NCI-H1694 (cell line): ENCODE data around the gene CCNA2.

Experiments used
- DNase-seq: peaks from one replicate; lab custom pipeline; 2025; lab: John Stamatoyannopoulos, UW

The CCNA2 gene

GRCh38 chr4:121801715-121802075 lies 22.0 kb downstream of the CCNA2 start:
- no peak for DNase-seq

DNA sequence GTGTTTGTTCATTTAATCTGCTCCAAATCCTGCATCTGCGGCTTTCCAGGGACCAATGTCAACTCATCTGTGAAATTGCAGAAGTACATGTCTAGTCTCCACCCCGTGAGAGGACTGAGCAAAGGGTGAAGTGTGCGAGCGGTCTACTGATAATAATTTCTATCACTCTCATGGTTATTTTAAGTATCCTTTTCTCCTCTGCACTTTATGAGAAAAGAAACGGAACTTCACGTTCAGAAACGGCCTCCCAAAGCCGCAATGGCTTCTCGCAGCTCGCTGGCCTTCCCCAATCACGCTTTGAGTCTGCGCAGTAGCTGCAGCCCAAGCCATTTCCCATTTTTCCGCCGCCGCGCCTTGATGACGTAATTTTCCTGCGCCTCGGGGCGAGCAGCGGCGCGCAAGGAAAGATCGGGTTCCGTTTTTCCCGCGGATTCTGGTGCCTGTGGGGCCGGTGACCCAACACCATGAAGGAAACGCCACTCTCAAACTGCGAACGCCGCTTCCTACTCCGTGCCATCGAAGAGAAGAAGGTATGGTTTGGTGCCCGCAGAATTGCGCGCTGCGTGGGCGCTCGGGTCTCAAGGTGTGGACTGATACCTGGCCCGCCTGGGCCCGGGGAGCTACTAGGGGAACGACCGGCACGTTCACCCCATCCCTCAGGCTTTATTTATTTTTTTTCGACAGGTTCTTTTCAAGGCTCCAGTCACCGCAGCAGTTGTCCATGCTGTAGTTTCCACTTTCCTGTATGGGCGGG lies 22.5 kb downstream of the CCNA2 start, which contains the start of gene EXOSC9:
EXOSC9 (plus strand) TSS at position 363 of the 754 bp plus-strand sequence; CDS start at position 465, 102 bp downstream.
- DNase-seq, result peak; percentile 78

DNA sequence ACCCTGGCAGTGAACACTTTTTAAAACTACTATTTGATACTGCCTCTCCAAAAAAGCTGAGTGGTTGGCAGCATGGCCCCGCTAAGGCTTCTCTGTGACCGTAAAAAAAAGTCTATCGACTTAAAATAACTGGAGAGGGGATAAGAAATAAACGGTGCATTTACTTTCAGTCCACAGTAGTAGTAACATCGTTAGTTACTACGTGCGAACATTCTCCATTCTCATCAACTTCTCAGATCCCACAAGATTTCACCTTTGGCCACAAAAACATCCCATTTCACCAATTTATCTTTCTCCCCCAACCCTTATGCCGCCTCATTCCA lies 23.1 kb downstream of the CCNA2 start:
- DNase-seq, result no peak

GRCh38 chr4:121799867-121800501 lies 23.7 kb downstream of the CCNA2 start:
- no peak for DNase-seq

DNA sequence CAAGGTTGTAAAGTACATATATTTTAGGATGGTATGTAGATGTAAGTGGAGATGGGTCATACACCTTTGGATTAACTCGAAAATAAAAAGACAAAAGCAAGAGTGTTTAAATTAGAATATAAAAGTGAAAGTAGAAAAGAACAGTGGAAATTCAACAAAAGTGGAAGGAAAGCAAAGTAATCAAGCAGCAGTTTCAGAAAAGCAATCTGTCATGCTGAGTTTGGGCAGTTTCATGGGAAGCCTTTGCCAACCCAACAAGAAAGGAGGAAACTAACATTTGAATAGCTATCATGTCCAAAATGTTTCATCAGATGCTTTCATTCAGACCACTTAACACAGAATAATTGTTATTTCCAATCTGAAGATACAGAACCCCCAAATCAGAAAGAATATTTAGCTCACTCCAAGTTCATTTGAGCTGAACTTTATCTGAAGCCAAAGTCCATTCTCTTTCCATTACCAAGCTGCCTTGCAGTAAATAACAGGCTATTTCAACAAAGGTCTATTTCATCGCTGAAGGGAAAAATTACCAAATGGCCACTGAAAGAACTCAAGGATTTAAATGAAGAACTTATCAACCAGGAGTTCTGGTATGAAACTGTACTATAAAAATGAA lies 24.4 kb downstream of the CCNA2 start:
- no peak for DNase-seq

- DNase-seq, result no peak
Measured at GRCh38 chr4:121796283-121796682, 27.4 kb downstream of the CCNA2 start.

GRCh38 chr4:121794505-121795188 lies 29.0 kb downstream of the CCNA2 start:
- DNase-seq, result no peak

DNA sequence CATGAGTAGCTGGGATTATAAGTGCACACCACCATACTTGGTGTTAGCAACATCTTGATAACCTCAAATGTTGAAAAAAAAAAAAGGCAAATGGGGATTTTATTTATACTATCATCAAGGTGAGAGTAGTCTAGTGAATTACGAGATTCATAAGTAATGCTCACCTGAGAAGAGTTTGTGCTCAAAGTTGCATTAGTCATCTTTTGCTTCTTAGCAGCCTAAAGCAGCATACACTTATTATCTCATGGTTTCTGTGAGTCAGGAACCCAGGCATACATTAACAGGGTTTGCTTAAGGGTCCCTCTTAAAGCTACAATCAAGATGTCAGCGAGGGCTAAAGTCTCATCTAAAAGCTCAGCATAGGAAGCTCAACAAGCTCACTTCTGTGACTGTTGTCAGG lies 30.7 kb downstream of the CCNA2 start:
- no peak for DNase-seq

DNA sequence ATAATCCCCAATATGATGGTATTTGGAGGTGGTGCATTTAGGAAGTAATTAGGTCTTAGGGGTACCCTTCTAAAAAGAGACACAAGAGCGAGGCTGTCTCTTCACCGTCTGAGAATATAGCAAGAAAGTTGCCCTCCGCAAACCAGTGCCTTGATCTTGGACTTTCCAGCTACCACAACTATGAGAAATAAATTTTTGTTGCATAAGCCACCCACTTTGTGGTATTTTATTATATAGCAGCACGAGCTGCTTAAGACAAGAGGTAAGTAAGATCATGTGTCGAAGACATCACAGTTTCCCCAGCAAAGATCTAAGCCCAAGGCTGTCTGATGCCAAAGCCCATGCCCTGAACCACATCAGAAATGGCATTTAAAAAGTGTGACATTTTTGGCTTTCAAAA lies 32.2 kb downstream of the CCNA2 start:
- DNase-seq, result no peak

- no peak for DNase-seq
Measured at GRCh38 chr4:121790976-121791375, 32.7 kb downstream of the CCNA2 start.

DNA sequence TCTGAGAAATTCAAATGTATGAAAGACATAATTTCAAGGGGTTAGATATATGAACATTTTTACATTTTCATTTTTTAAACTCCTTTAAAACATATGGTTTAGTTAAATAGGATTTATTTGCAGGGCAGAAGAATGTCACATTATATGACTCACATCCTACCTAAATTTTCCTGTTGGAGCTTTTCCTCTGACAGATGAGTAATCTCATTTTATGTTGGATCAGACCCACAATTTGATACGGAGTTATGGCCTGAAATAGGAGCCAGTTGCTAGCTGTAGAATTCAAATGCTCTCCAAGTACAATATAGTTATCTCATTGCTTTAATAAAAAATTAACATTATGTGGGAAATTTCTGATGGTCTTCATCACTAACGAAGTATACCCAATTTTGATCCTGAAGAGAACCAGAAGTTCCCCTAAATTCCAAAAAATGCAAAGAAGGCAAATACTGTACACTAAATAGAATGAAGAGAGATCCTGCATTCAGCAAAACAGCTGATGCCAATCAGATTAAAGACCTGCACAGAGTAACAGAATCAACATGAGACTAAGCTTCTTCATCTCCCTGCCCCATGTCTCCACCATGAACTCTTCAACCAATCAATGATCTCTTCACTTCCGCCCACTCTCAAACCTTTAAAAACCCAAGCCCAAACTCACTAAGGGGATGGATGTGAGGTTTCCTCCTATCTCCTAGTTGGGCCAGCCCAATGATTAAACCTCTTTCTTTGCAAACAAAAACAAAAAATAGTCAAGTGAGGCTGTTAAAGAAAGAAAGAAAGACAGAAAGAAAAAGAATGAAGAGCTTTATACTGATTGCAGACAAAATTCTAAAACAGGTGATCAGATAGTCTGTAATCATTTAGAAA lies 33.5 kb downstream of the CCNA2 start:
- DNase-seq, result no peak

DNA sequence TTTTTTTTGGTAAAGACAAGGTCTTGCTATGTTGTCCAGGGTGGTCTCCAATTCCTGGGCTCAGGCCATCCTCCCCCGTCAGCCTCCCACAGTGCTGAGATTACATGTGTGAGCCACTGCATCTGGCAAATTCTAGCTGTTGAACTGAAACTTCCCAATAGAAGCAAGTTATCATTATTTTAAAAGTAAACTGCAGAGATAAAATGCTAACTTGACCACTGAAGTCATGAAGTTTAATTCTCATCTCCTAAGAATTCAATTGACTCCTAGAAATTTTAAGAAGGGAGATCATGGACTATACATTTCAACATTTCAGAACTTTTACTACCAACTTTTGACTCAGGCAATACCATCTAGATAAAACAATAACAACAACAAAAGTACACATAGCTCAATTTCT lies 34.2 kb downstream of the CCNA2 start:
- DNase-seq, result no peak

- DNase-seq, result no peak
Measured at GRCh38 chr4:121788896-121789295, 34.8 kb downstream of the CCNA2 start.

DNA sequence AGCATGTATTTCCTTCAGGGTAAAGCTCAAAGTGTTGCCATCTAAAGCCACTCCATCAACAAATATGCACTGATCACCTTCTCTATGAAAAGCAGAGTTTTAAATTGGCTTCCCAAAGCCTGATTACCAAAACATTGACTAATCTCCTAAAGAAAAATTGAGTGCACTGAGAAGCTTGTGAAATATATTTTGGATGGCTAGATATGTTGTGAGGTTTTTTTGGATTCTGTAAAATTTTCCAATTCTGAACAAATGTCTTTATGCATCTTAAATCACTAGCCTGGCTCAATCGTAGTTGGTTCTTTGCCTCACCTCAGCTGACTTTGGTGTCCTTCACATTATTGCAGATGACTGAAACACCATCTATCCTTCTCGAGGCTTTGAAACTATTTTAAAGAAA lies 37.5 kb downstream of the CCNA2 start:
- no peak for DNase-seq

DNA sequence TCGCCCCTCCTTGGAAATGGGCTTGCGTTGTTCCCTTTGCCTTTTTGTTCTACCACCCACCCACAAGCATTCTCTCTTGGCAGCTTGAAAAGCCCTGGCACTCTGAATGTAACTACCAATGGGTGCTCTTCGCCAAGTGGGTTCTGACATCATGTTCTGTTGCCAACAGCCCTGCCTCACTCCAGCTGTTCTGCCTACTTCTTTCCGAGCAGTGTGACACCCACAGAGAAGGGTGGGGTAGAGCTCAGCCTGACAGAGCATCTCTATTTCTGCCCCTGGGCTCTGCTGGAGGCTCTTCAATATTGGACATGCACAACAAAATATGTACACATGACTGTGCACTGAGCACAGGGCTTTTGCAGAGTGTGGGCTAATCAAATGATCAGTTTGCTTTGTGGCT lies 38.2 kb downstream of the CCNA2 start:
- DNase-seq, result no peak

GRCh38 chr4:121784975-121785374 lies 38.7 kb downstream of the CCNA2 start:
- no peak for DNase-seq

GRCh38 chr4:121784401-121784800 lies 39.3 kb downstream of the CCNA2 start:
- DNase-seq, result no peak

DNA sequence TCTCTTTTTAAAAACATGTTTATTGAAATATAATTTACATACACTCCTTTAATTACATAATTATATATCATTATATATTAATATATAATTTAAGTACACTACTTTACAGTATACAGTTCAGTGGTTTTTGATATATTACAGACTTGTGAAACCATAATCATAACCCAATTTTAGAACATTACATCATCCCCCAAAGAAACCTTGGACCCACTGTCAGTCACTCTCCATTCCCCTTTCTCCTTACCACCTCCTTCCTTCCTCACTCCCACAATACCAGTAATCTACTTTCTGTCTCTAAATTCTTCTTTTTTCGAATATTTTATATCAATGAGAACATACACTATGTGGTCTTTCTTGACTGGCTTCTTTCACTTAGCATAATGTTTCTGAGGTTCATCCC lies 40.5 kb downstream of the CCNA2 start:
- DNase-seq, result no peak

GRCh38 chr4:121778991-121779628 lies 44.6 kb downstream of the CCNA2 start:
- no peak for DNase-seq

DNA sequence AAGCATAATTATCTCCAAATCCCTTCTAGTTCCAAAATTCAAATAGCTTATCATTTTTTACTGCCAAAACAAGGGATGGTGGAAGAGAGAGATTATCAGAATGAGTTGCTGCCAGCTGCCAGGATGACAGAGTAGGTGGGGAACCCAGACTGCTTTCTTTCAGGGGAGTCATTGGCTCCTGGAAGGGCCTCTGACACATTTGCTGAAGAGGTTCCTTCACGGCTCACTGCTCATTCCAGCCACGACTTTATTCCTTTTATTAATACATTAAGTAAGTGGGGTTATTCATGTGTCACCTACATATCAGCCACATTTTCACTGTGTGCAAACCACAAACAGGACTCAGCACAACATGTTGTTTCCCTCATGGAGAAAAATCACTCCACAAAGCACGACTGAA lies 46.1 kb downstream of the CCNA2 start:
- no peak for DNase-seq

DNA sequence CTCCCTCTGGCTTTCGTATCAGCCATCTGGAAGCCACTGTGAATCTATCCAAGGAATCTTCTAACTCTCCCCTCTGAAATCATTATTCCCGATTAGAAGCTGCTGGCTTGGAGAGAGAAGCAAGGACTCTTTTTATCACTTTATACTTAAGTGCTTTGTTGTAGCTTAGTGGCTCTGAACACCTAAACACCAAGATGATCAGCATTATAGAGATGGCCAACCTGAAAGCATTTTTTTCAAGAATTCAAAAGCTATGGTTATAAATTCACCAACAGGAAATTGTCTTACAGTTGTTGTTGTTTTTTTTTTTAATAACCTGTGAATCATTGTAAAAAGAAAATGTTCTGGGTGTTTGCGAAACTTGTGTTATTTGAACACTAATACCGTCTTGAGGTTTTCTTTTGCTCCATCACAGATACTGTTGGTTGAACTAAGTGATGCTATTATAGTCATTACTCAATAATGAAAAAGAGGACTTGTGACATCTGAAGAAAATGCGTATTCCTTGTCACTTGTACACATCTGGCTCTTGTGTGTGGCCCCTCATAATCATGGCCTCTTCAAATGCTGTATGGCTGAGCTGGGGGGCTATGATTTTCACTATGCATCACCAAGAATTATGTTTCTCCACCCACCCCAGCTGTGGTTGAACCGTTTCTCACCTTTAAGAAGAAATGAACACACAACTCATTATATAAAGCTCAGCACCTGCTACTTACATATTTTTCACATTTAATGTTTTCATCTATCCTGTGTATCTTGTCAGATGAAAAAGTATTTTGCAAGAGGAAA lies 46.9 kb downstream of the CCNA2 start:
- no peak for DNase-seq
